Common myeloid progenitor, CD34-positive (primary cell): ENCODE data around the gene CLTRN.
A peak's percentile ranks its signal among the peaks of the same experiment; 100 is the strongest.

Experiments used
- CTCF ChIA-PET: fragments of 350-600 bp; sonication (Branson Sonifier 250); formaldehyde crosslinking; loops from one replicate; lab custom pipeline; 2021; ENCODE audit warnings: antibody characterized with exemption; lab: Charles Lee
- POLR2A ChIA-PET: fragments of 350-600 bp; sonication (Branson Sonifier 250); formaldehyde crosslinking; loops from one replicate; lab custom pipeline; 2021; ENCODE audit warnings: antibody characterized with exemption; lab: Charles Lee
- DNase-seq, 3 donors: peaks; one replicate each; pipeline versions ENCODE4 v3.0.0 to v3.0.0-alpha.2; 2013
- H3K27ac ChIP-seq, 2 experiments: 1 replicate in 1 of 2; 2 replicates in 1 of 2; pipeline ENCODE4 v1.7.0; 2013; ENCODE audit warnings: inconsistent platforms in 2 of 2, low read length in 2 of 2, mild to moderate bottlenecking in 2 of 2, low read depth in 1 of 2, moderate library complexity in 1 of 2; ENCODE audit not compliant: severe bottlenecking in 2 of 2, insufficient read depth in 1 of 2, poor library complexity in 1 of 2
- H3K27me3 ChIP-seq, 5 experiments: replicated peaks in 2 of 5; 1 replicate in 3 of 5; 2 replicates in 2 of 5; pipeline versions ENCODE4 v1.6.1 to v1.7.0; 2013; ENCODE audit warnings: low read length in 4 of 5, mild to moderate bottlenecking in 2 of 5, moderate library complexity in 2 of 5, inconsistent platforms in 1 of 5; ENCODE audit not compliant: insufficient read depth in 5 of 5, control insufficient read depth in 4 of 5
- H3K36me3 ChIP-seq, 4 experiments: 1 replicate in 2 of 4; 2 replicates in 2 of 4; pipeline versions ENCODE4 v1.6.1 to v1.7.0; 2013; ENCODE audit warnings: low read length in 3 of 4, control low read depth in 1 of 4, mild to moderate bottlenecking in 1 of 4; ENCODE audit not compliant: control insufficient read depth in 4 of 4, insufficient read depth in 4 of 4
- H3K4me1 ChIP-seq, 4 experiments: 1 replicate in 3 of 4; 2 replicates in 1 of 4; pipeline versions ENCODE4 v1.6.1 to v1.7.1; 2013; ENCODE audit warnings: low read length in 3 of 4, mild to moderate bottlenecking in 3 of 4, control low read depth in 1 of 4, inconsistent platforms in 1 of 4, moderate library complexity in 1 of 4; ENCODE audit not compliant: control insufficient read depth in 4 of 4, insufficient read depth in 4 of 4; ENCODE audit errors: control extremely low read depth in 1 of 4
- H3K4me3 ChIP-seq, 7 experiments: 1 replicate in 4 of 7; 2 replicates in 3 of 7; pipeline versions ENCODE4 v1.5.1 to v1.7.0; 2013; ENCODE audit warnings: mild to moderate bottlenecking in 7 of 7, low read length in 6 of 7, moderate library complexity in 6 of 7, inconsistent platforms in 2 of 7, low read depth in 2 of 7, control low read depth in 1 of 7; ENCODE audit not compliant: insufficient read depth in 4 of 7, control insufficient read depth in 1 of 7; ENCODE audit errors: extremely low read depth in 1 of 7
- H3K9me3 ChIP-seq, 5 experiments: 1 replicate in 4 of 5; 2 replicates in 1 of 5; pipeline versions ENCODE4 v1.6.1 to v1.7.1; 2013; ENCODE audit warnings: low read length in 4 of 5, mild to moderate bottlenecking in 2 of 5, inconsistent platforms in 1 of 5, low read depth in 1 of 5, moderate library complexity in 1 of 5; ENCODE audit not compliant: control insufficient read depth in 4 of 5, insufficient read depth in 2 of 5; ENCODE audit errors: control extremely low read depth in 1 of 5
- WGBS: methylation state at CpG from one replicate; pipeline ENCODE4 v1.1.5; 2013; ENCODE audit not compliant: insufficient coverage; 5-methylcytosine and 5-hydroxymethylcytosine counted together

Gene CLTRN

DNA sequence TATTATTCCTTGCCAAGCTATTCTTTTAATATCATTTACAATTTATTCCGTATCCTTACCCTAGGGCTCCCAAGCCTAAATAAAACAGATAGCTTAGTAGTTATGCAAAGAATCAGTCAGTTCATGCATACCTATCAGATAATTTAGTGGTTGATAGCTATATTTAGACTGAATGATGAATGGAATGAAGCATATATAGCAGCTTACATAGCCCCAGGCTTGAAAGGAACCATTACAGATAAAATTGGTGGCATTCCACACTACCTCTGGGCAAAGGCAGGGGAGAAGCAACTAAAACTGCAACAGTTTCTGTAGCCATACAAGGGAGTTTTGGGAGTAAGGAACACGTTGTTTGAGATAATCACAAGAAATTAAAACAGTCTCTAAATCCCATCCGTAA, 66.6 kb downstream of the CLTRN start:
- no peak overlapping the region for H3K27ac ChIP-seq
- no peaks in the 10 kb centered on the region for H3K36me3 ChIP-seq
- no CpG with 5 or more reads among the region's 3 CpGs for WGBS
- no peak for DNase-seq
- H3K4me3 ChIP-seq, result no peak overlapping the region
- H3K9me3 ChIP-seq, result no peaks in the 10 kb centered on the region
- H3K27me3 ChIP-seq, result peaks cover 0 to 33% (median 0%) of the 10 kb centered on the region in 5 experiments
- ChIA-PET POLR2A (no interaction called here), CTCF (no interaction called here)
- no peaks in the 10 kb centered on the region for H3K4me1 ChIP-seq

DNA sequence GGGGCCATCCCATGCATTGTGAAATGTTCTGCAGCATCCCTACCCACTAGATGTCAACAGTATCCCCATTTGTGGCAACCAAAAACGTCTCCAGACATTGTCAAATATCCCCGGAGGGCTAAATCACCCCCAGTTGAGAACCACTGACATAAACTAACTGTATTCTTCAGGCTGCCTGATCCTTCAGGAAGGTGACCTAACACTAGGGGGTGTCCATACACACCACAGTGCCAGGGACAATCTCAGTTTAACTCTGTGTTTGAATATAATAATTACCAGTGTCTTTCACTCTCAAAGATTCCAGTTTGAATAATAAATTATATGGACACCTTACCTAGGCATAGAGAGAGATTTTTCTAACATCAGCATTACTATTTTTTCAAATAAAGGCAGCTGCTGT, 70.2 kb downstream of the CLTRN start:
- H3K27me3 ChIP-seq, result peaks cover 0 to 33% (median 0%) of the 10 kb centered on the region in 5 experiments
- CTCF ChIA-PET, result no interaction called here
- H3K9me3 ChIP-seq, result no peaks in the 10 kb centered on the region
- POLR2A ChIA-PET, result no interaction called here
- no peak for DNase-seq
- no peak overlapping the region for H3K4me3 ChIP-seq
- H3K27ac ChIP-seq, result no peak overlapping the region
- H3K4me1 ChIP-seq, result no peaks in the 10 kb centered on the region
- WGBS, result no CpG with 5 or more reads among the region's 2 CpGs
- H3K36me3 ChIP-seq, result no peaks in the 10 kb centered on the region

DNA sequence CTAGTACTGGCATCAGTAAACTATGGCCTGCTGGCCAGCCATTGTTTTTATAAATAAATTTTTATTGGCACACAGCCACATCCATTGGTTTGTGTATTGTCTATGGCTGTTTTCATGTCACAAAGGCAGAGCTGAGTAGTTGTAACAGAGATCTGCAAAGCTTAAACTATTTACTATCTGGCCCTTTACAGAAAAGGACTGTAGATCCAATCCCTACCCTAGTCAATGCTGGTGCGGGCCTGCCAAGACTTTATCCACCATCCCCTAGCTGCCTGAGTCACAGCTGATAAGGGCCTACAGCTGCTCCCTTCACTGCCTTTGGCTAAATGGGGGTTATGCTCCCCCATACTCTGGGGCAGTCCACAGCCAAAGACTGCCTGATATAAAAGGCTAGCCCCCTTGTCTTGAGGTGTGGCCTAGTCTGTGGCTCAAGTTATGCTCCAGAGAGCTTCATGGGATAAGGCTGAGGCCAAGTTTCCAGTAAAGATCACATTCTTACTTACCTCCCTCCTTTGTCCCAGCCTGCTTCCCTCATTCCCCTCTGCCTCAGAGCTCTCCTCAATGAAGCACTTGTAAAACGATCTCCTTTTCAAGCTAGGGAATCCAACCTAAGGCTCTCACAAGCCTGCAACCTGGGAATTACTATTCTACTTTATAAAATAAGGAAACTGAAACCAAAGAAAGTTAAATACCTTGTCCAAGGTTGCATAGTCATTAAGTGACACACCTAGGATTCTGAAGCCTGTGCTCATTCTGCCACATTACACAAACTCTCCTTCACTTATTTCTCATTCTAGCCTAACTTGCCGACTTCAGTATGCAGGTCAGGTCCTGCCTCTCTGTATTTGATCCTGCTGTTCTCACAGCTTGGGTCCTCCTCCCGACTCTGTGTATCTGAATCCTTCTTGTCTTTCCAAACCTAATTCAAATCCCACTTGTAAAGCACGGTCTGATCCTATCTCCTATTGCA, 84.5 kb downstream of the CLTRN start:
- no peak overlapping the region for H3K27ac ChIP-seq

More for the DNA sequence above, 84.5 kb downstream of the CLTRN start:
- ChIA-PET POLR2A (no interaction called here), CTCF (no interaction called here)
- H3K36me3 ChIP-seq, result no peaks in the 10 kb centered on the region
- DNase-seq, result peak in 2 of 3 donors; percentile 18 to 52
- WGBS, result 70% methylated on average over 5 of the region's 5 CpGs
- peaks cover 0 to 31% (median 0%) of the 10 kb centered on the region in 5 experiments for H3K27me3 ChIP-seq
- H3K4me1 ChIP-seq, result no peaks in the 10 kb centered on the region
- no peak overlapping the region for H3K4me3 ChIP-seq
- H3K9me3 ChIP-seq, result no peaks in the 10 kb centered on the region
